NCI-H460 (cell line): Measurements from ENCODE around the gene TMEM151A. TPM values are rescaled to one million over a fixed set of nuclear protein-coding genes. Genes with fewer than 3 reads are reported as not detected.
"Not testable (repeated sequence)": the region's sequence is repeated elsewhere in the genome, so short reads cannot be mapped to it uniquely, and the experiment has no call there.

Experiments used
- DNase-seq: peaks from one replicate; pipeline ENCODE4 v3.0.0-alpha.2; 2016; ENCODE audit warnings: low read depth; ENCODE audit errors: extremely low read depth
- total RNA-seq: library from RNA; depleted of rRNA; stranded (reverse); fragments of >200 nt; shearing (Covaris generic); gene quantifications from 2 replicates; pipeline ENCODE4 v1.2.3, GENCODE V29; 2014

Gene TMEM151A
- total RNA-seq, 1 experiment from 2014 or later: 0.32 TPM

GRCh38 chr11:66320289-66320688 is 28.6 kb downstream of the TMEM151A start:
- not testable (repeated sequence) for DNase-seq

GRCh38 chr11:66320748-66321147 is 29.1 kb downstream of the TMEM151A start:
- DNase-seq: not testable (repeated sequence)

DNA sequence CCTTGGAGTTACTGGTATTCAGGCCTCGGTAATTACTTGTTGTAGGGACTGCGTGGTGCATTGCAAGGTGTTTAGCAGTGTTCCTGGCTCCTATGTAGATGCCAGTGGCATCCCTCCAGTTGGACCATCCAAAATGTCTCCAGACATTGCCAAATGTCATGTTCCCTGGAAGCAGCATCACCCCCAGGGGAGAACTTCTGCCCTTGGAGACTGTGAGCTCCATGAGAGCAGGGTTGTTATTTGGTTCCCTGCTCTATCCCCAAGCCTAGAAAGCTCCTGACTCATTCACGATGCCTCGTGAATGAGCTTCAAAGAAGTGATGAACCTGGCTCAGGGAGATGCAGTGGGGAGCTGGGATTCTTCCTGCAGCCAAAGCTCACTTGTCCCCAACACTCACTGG is 29.9 kb downstream of the TMEM151A start:
- DNase-seq: no peak

GRCh38 chr11:66322732-66323427 is 31.2 kb downstream of the TMEM151A start:
- no peak for DNase-seq

GRCh38 chr11:66323684-66324083 is 32.0 kb downstream of the TMEM151A start:
- no peak for DNase-seq

GRCh38 chr11:66324664-66325063 is 33.0 kb downstream of the TMEM151A start:
- no peak for DNase-seq

DNA sequence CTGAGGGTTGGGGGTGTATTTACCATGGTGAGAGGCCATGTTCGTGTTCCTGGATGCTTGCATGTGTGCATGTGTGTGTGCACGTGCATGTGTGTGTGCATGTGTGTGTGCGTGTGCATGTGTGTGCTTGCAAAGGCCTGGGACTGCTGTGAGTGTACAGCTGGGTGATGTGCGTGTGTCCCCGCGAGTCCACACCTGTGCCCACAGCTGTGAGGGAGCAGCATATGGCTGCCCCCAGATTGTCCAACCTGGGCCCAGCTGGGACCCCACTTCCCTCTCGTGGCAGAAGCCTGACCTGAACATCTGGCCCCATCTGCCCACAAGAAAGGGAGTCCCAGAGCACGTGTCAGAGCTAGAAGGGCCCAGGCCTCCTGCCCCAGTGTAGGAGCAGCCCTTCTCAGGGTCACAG is 33.6 kb downstream of the TMEM151A start:
- no peak for DNase-seq

DNA sequence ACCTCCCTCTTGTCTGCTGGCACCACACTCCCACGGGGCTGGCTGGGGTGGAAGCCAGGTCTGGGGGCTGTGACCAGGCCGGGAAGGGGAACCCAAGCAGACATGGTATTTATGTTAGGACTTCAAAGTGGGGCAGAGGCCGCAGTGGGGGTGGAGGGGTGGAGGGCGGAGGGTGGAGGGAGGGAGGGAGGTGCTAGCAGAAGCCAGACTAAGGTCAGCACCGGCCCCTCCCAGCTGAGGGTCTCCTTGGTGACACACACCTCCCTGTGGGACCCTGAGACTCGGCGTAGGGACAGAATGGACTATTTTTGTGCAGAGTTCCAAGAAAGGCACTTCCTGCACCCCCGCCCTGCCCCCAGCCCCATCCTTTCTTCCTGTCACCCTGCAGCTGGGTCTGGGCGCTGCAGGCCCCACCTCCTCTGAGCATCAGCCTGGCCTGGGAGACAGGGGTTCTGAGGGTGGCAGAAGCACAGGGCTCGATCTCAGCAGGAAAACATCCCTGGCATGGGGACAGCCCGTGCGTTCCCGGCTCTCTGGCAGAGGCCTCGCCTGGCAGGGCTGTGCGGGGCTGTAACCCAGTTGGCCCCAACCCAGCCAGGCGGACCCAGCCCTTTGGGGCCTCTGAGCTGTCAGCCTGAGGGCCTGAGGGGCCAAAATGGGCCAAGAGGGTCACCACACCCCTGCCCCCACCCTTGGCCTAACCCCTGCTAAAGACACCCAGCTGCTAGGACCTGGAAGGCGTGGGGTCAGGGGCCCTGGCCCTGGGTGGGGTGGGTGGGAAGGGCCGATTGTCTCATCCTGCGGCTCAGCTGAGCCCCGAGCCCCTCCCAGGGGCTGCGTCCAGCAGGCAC is 34.8 kb downstream of the TMEM151A start:
- DNase-seq: no peak

DNA sequence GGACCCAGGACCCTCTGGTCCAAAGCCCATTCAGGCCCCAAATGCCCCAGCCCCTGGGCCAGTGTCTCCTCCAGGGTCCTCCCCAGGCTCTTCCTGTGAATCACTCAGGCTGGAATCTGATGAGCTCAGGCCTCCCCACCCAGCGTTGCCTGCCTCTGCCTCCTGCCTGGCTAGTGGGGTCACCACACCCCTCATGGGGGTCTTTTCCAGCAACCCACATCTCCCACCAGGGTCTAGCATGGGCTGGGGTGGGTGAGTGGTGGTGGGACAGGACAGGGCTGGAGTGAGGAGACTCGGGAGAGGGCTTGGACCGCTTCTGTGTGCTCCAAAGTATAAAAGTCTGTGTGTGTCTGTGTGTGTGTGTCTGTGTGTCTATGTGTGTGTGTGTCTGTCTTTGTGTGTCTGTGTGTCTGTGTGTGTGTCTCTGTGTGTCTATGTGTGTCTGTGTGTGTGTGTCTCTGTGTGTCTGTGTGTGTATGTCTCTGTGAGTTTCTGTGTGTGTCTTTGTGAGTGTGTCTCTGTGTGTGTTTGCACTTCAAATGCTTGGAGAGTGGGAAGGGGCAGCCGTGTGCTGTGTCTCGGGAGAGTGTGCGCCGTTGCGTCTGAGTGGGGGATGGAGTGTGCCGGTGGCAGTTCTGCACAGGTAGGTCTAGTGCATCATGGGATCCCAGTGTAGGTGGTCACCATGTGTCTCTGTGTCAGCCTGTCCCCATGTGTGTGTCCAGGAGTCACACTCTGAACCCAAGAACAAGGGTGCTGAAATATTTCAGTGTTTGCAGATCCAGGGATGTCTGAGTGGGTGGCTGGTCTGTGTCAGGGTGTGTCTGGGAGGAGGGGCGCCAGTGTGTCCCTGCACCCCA is 35.7 kb downstream of the TMEM151A start:
- DNase-seq: peak; percentile 31

- DNase-seq: peak; percentile 27
Observed at GRCh38 chr11:66328031-66328301, 36.3 kb downstream of the TMEM151A start.

DNA sequence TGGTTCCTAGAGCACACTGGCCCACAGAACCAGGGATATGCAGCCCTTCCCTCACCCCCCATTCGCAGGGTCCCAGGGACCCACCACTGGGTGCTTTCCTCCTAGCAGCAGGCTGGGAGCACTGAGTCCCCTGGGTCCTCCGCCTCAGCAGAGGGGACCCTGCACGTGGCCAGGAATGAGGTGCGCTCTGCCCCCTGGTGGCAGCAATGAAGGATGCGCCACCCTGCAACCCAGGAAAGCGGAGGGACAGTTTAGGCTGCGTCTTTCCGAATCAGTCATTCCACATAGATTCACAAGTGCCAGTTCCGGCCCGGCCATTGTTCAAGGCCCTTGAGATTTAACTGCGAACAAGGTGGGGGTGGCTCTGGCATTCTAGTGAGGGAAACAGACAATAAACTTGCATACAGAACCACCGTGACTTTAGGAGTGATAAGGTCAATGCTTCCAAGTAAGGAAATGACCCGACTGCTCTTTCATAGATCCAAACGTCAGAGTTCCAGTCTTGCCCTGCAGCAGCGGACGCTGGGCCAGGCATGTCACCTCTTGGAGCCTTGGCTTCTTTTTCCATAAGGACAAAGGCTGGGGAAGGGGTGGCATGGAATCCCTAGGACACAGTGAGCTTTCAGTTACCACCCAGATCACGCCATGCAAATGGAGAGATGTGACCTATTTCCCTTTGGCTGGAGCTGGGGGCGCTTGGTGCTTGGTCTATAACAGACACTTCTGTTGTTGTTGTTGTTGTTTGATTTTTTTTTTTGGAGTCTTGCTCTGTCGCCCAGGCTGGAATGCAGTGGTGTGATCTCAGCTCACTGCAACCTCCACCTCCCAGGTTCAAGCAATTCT is 36.8 kb downstream of the TMEM151A start:
- peak; percentile 70 for DNase-seq

GRCh38 chr11:66329165-66329673 is 37.5 kb downstream of the TMEM151A start:
- DNase-seq: no peak

DNA sequence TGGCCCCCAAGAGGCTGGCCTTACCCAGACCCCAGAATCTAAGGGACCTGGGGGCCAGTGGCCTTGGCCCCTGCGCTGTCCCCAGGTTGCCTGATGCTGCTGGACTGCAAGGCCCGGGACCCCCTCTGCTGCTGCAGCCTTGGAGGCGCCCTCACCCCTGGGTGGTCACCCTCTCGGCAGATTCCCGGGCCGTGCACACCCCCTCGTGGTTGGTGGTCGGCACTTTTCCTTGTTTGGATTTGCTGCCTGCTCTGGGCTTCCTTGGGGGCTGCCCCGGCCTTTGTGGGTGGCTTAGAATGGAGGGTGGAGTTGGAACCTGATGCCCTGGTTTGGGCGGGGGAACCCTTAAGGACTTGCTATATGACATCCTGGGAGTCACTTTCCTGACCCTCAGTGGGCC is 39.2 kb downstream of the TMEM151A start:
- no peak for DNase-seq

- no peak for DNase-seq
Observed at GRCh38 chr11:66331542-66332370, 40.1 kb downstream of the TMEM151A start.

- no peak for DNase-seq
Observed at GRCh38 chr11:66332371-66333219, 40.9 kb downstream of the TMEM151A start.

DNA sequence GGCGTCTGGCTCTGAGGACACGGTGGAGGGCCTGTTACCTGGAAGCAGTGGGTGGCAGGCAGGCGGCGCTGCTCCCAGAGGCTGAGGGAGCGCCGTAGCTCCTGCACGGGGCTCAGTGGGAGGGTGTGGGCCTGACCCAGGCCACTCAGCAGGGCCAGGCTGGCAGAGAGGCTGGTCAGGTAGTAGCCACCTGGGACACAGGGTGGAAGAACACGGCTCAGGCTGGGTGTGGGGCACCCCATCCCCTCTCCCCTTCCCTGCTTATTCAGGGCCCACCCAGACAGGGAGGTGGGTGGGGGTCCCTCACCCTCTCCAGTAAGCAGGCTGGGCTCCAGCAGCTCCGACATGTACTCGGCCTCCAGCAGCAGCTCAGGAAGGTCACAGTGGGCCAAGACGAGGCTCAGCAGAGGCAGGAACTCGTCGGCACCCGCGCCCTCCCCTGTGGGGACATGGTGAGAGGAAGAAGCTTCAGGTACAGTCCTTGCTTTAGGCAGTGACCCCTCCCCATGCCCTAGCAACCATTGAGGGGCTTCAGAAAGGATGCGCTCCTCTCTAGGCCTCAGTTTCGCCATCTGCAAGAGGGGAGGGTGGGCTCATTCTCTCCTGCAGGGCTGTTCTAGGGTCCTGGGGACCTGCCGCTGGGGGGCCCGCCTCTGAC is 41.7 kb downstream of the TMEM151A start:
- DNase-seq: no peak

DNA sequence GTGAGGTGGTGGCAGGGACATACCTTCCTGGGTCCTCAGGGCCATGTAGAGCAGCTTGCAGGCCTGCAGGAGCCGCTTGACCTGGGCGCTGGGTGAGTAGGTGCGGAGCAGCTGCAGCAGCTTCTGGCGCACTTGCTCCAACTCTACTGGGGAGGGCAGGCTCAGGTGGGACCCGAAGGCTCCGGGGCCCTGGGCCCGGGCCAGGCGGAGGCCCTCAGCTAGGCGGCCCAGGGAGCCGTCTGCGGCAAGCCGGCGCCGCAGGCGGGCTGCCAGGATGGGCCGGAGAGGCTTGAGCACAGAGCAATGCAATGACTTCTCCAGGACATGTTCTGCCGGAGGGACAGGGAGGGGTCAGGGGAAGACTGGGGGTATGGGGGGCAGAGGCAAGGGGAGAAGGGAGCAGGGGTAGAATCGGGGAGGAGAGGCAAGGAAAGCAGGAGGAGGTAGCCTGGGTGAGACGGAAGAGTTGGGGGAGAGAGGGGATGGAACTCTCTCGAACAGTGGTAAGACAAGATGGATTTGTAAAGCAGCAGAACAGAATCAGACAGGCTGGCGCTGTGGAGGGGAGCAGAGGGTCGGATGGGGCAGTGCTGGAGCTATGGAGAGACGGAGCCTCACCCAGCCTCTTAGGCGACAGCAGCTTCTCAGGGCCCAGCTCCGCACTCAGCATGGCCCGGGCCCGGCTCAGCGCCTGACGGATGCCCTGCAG is 42.4 kb downstream of the TMEM151A start:
- DNase-seq: no peak
